Astrocyte of the cerebellum (primary cell): ENCODE measurements around the gene C1orf174.

ENCODE experiments used
- DNase-seq: peaks from one replicate; pipeline ENCODE4 v3.0.0-alpha.2; 2011; ENCODE audit warnings: low read depth
- H3K4me3 ChIP-seq: 2 replicates; pipeline ENCODE4 v1.5.1; 2011; ENCODE audit warnings: mild to moderate bottlenecking, low read depth, low read length, moderate library complexity
- in situ Hi-C: cut with HindIII; loops from 2 replicates; pipeline ENCODE4 v1.10.0; 2017; ENCODE audit warnings: low sequenced_read_pairs
- TF ChIP-seq, protein P1 (sequence below): IDR thresholded peaks from 2 replicates; pipeline ENCODE4 v1.5.1; 2012; ENCODE audit warnings: low read length, low read depth, moderate library complexity, mild to moderate bottlenecking; ENCODE audit errors: missing control alignments

C1orf174 gene

DNA sequence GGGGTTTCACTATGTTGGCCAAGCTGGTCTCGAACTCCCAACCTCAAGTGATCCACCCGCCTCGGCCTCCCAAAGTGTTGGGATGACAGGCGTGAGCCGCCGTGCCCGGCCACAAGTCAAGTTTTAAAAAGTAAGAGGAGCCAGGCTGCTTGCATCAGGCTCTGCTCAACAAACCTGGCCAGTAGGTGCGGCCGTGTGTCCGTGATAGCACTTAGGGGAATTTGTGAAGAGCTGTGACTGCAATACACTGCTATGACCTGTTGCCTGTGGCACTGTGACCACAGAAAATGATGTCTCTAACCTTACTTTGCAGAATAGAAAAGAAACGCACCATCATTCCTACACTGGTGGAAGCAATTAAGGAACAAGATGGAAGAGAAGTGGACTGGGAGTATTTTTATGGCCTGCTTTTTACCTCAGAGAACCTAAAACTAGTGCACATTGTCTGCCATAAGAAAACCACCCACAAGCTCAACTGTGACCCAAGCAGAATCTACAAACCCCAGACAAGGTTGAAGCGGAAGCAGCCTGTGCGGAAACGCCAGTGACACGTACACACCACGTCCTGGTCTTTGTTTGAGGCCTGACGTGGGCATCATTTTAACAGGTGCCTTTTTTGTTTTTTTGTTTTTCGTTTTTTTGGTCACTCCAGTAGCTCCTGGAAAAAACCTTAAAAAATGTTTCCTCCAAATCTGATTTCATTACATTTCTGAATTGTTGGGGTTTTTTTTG is 16.7 kb downstream of the C1orf174 start:
- TF ChIP-seq, protein P1, sequence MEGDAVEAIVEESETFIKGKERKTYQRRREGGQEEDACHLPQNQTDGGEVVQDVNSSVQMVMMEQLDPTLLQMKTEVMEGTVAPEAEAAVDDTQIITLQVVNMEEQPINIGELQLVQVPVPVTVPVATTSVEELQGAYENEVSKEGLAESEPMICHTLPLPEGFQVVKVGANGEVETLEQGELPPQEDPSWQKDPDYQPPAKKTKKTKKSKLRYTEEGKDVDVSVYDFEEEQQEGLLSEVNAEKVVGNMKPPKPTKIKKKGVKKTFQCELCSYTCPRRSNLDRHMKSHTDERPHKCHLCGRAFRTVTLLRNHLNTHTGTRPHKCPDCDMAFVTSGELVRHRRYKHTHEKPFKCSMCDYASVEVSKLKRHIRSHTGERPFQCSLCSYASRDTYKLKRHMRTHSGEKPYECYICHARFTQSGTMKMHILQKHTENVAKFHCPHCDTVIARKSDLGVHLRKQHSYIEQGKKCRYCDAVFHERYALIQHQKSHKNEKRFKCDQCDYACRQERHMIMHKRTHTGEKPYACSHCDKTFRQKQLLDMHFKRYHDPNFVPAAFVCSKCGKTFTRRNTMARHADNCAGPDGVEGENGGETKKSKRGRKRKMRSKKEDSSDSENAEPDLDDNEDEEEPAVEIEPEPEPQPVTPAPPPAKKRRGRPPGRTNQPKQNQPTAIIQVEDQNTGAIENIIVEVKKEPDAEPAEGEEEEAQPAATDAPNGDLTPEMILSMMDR, result no peak
- no peak overlapping the region for H3K4me3 ChIP-seq
- DNase-seq, result no peak
- in situ Hi-C loops, result no loop called here

DNA sequence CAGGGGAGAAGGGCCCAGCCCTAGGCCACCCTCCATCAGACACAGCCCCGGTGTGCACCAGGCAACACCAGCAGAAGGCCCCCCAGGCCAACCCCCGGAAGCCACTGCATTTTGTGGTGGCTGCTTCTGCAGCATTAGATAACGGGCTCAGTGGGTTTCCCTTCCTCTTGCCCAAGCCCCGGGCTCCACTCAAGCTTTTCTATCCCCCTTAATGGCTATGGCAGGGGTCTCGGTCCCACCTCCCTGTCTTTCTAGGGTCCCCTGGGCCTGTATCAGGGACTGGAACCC is 18.9 kb downstream of the C1orf174 start:
- in situ Hi-C loops, result no loop called here
- DNase-seq, result no peak
- TF ChIP-seq, protein P1, result no peak
- H3K4me3 ChIP-seq, result no peak overlapping the region

DNA sequence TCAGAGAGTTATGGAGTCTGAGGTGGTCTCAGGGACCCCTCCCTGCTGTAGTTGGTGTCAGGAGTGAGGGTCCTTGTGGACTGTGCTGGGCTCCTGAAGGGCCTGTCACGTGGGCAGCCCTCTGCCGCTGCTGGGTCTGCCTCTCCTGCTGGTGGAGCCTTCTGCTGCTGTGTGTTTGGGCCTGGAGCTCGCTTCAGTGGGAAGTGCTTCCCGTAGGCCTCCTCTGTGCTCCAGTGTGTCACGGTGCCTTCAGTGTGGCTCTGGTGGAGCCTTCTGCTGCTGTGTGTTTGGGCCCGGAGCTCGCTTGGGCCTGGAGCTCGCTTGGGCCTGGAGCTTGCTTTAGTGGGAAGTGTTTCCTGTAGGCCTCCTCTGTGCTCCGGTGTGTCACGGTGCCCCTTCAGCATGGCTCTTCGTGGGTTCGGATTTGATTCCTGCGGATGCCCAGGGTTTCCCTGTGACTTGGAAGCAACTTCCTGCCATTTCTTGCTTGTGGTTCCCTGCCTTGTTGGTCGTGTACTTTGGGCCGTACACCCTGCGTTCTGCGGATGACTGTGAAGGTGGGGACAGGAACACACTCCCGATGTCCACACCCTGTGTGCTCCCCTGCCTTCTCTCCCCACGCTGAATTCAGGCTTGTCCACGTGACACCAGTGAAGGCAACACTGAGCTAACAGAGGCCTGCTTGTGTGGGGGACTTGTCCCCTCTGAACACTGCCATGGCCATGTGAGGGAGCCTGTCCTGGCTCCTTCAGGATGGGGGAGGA is 19.5 kb downstream of the C1orf174 start:
- DNase-seq, result no peak
- in situ Hi-C loops, result no loop called here
- TF ChIP-seq, protein P1, result no peak
- H3K4me3 ChIP-seq, result no peak overlapping the region

DNA sequence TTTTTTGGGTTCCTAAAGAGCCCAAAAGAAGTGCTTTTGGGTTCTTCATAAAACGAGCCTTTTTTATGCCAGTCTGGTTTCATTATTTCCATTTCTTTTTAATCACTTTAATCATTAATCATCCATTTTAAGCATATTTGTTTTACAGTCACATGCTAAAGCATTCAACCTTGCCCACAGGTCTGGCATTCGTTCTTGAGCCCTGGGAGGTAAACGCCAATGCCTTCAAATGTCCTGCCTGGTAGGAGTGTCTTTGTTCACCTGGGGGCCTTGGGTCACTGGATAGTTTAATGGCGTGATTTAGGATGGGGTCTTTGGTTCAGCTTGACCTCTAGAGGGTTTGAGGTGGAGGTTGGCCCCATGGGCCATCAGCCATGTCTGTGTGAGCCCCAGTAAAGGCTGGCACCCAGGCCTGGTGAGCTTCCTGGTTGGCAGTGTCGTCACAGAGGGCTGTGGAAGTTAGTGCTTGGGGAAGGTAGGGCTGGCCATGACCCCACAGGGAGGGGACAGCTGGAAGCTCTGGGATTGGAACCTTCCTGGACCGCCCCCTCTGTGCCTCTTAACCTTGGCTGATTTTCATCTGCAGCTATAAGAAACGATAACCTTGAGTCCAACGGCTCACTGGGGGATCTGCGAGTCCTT is 20.2 kb downstream of the C1orf174 start:
- in situ Hi-C loops, result no loop called here
- TF ChIP-seq, protein P1, result no peak
- no peak for DNase-seq
- no peak overlapping the region for H3K4me3 ChIP-seq

DNA sequence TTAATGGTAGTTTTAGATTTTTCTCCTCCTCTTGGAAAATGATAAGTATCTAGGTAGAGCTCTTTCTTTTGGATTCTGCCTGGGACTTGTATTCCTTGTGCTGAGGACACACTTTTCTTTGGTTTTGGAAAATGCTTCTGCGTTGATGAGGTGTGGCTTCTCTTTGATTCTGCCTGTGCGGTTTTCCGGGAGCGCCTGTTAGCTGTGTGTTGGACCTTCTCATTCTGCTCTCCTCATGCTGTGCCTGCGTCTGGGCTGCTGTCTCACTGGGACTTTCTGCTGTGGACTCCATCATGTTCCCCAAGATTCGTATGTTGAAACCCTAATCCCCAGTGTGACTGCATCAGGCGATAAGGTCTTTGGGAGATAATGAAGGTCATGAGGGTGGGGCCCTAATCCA is 21.0 kb downstream of the C1orf174 start:
- TF ChIP-seq, protein P1, result no peak
- DNase-seq, result no peak
- in situ Hi-C loops, result no loop called here
- H3K4me3 ChIP-seq, result no peak overlapping the region

DNA sequence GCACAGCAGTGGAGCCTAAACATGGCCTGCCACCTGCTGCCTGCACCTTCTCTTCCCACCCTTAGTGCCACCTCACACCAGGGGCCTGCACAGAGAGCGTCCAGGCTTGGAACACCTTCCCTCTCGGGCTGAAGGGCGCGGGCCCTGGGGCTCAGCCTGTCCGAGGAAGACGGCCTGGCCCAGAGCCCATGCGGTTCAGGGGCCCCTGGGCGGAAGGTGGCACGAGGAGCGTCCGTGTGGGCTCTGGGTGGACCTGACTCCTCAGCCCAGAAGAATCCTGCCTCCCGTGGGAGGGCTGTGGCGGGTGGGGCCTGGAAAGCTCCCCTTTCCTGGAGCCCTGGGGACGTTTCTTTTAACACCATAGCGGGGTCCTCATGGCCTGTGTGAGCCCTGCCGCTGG is 23.4 kb downstream of the C1orf174 start:
- in situ Hi-C loops, result no loop called here
- H3K4me3 ChIP-seq, result no peak overlapping the region
- TF ChIP-seq, protein P1, result no peak
- no peak for DNase-seq
